Keratinocyte (primary cell): Measurements from ENCODE around the gene C3orf20.

Experiments used
- EZH2 ChIP-seq: IDR thresholded peaks from one replicate; pipeline ENCODE4 v1.6.1; 2012; ENCODE audit warnings: inconsistent platforms, mild to moderate bottlenecking, low read length, moderate library complexity
- TF ChIP-seq, protein P1 (sequence below), 3 experiments: IDR thresholded peaks in 1 of 3; conservative IDR thresholded peaks in 1 of 3; optimal IDR thresholded peaks in 1 of 3; 2 replicates in 2 of 3; 3 replicates in 1 of 3; pipeline versions ENCODE3 to v1.5.1; 2011; ENCODE audit warnings: low read length in 3 of 3, mild to moderate bottlenecking in 3 of 3, moderate library complexity in 2 of 3, control low read depth in 1 of 3, inconsistent platforms in 1 of 3; ENCODE audit not compliant: insufficient read depth in 2 of 3; ENCODE audit errors: extremely low read depth in 1 of 3

DNA sequence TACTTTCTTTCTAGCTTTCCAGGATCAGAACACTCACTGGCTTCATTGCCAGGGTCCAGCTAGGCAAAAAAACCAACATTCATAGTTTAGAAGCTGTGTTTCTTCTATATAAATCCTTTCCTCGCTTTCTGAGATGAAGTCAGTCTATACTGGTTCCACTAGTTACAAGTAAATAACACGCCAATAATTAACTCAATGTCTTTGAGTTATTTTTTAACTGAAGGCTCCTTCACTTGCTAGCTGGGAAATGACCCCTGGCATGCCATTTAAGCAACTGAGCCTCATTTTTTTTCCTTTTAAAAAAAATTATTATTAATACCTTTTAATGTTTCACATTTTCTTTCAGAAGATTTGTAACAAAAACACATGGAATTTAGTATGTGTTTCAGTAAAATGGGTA, 25.5 kb upstream of the C3orf20 start:
- no peak for TF ChIP-seq EZH2
- TF ChIP-seq, protein P1, sequence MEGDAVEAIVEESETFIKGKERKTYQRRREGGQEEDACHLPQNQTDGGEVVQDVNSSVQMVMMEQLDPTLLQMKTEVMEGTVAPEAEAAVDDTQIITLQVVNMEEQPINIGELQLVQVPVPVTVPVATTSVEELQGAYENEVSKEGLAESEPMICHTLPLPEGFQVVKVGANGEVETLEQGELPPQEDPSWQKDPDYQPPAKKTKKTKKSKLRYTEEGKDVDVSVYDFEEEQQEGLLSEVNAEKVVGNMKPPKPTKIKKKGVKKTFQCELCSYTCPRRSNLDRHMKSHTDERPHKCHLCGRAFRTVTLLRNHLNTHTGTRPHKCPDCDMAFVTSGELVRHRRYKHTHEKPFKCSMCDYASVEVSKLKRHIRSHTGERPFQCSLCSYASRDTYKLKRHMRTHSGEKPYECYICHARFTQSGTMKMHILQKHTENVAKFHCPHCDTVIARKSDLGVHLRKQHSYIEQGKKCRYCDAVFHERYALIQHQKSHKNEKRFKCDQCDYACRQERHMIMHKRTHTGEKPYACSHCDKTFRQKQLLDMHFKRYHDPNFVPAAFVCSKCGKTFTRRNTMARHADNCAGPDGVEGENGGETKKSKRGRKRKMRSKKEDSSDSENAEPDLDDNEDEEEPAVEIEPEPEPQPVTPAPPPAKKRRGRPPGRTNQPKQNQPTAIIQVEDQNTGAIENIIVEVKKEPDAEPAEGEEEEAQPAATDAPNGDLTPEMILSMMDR (optimal IDR thresholded peaks at IDR 0.05 in 1 of 3, IDR thresholded peaks at IDR 0.05 in 1 of 3, conservative IDR thresholded peaks at IDR 0.05 in 1 of 3; ENCODE audit: extremely low read depth in 1 of 3, insufficient read depth in 2 of 3, low read length in 3 of 3): no peak
